Middle frontal gyrus (tissue), 1 donor: ENCODE data around the gene GH1.
"Not testable (repeated sequence)": the region's sequence is repeated elsewhere in the genome, so short reads cannot be mapped to it uniquely, and the experiment has no call there.

Experiments used
- DNase-seq: peaks from one replicate; pipeline ENCODE4 v3.0.0-alpha.2; 2015; ENCODE audit warnings: low spot score; ENCODE audit errors: extremely low spot score

GH1 gene

DNA sequence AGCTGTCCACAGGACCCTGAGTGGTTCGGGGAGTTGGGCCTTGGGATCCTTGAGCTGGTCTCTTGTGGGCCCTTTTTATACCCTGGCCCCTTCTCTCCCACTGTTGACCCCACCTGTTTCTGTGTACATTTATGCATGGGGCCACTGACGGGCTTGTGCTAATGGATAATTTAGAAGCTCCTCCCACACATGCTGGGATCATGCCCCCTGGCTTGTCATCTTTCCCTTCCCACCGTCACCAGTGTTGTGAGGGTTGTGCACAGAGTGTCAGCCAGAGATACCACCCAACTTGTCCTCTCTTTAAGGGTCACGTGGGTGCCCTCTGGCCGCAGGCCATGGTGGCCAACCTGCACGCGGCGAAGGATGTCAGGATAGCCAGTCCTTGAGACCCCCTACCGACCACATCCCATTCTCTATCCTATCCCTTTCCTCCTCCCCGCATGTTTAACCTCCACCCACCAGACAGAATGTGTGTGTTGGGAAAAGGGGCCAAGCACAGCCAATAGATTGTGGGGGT, at the start of gene GH1:
GH1 (minus strand) TSS at position 51 of the 517 bp plus-strand sequence. CDS start 63 bp downstream, outside the sequence.
- not testable (repeated sequence) for DNase-seq

GRCh38 chr17:63967953-63968352, 49.3 kb upstream of the GH1 start:
- DNase-seq: no peak

GRCh38 chr17:63966646-63967264, 48.1 kb upstream of the GH1 start:
- no peak for DNase-seq

GRCh38 chr17:63963123-63963522, 44.5 kb upstream of the GH1 start:
- no peak for DNase-seq

- no peak for DNase-seq
These were observed 43.7 kb upstream of the GH1 start for GRCh38 chr17:63962298-63962744.

GRCh38 chr17:63961355-63962212, 42.9 kb upstream of the GH1 start:
- no peak for DNase-seq

- no peak for DNase-seq
These were observed 41.8 kb upstream of the GH1 start for GRCh38 chr17:63960430-63960829.

DNA sequence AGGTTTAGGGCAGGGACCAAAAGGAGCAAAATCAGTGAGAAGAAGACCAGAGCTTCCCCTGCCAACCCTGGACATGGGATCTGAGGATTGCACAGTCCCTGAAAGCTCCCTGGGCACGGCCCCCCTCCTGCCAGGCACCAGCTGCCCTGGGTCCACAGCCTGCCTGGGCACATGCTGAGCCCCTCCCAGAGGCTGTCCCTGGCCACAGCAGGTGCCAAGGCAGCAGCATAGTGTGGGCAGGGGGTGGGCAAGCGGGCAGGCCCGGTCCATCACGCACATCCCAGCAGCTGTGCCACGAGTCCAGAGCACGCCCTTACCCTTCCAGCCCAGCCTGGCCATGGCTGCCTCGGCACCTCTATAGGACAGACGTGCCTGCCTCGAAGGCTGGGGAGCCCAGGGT, 41.4 kb upstream of the GH1 start:
- DNase-seq: no peak

DNA sequence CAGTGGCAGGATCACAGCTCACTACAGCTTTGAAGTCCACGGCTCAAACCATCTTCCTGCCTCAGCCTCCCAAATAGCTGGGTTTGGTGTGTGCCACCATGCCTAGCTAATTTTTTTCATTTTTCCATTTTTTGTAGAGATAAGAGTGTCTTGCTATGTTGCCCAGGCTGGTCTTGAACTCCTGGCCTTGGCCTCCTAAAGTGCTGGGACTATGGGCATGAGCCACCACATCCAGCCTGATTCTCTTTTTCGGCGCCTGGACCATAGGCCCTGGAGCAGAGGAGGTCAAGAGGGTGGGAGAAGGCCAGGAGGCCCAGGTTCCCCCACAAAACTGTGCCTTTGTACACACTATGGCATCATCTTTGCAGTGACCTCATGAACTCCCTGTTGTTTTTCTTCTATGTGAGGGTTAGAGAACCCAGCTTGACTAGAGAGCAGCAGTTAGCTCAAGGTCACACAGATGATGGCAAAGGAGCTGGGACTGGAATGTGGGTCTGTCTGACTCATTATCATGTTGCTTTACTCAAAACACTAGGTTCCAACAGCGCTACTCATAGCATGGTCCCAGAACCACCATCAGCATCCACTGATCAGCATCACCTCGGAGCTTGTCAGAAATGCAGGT, 37.8 kb upstream of the GH1 start:
- no peak for DNase-seq

- no peak for DNase-seq
These were observed 37.2 kb upstream of the GH1 start for GRCh38 chr17:63955791-63956190.

GRCh38 chr17:63955232-63955631, 36.6 kb upstream of the GH1 start:
- DNase-seq: no peak

- DNase-seq: no peak
These were observed 35.9 kb upstream of the GH1 start for GRCh38 chr17:63954402-63955063.

DNA sequence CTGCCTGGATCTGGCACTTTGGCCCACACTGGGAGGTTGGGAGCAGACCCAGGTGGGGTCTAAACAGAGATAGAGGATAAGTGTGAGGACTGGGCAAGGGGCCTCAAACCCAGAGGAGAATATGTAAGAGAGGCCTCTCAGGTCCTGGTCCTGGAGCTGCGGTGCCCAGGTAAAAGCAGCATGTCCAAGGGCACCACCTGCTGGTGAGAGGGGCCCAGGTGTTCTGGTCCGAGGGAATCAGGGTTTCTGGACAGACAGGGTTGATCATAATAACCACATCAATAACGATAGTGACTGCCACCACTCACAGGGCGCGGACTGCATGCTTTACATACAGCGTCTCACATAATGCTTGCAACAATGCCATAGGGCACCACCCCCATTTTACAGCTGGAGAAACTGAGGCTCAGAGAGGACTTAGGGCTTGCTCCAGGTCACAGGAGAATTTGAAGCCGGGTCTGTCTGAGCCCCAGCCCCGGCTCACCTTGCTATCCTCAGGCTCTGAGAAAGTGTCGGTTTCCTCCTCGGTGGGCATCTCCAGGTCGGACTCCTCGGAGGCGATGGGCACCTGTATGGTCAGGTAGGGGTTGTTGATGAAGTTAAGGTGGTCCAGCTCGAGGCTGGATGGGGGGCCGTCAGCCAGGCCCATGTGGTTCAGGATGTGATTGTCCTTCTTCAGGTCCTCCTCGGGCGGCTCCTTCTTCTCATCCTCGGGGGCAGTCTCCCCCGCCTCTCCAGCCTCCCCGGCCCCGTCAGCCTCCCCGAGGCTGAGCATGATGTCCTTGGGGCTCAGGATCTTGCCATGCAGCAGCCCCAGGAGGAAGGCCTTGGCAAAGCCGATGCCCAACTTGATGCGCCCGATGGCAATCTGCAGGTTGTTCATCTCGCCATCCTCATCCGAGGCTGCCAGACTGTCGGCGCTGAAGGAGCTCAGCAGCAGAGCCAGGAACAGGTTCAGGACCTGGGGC, 32.6 kb upstream of the GH1 start:
- DNase-seq: no peak

- no peak for DNase-seq
These were observed 31.1 kb upstream of the GH1 start for GRCh38 chr17:63949576-63950250.

DNA sequence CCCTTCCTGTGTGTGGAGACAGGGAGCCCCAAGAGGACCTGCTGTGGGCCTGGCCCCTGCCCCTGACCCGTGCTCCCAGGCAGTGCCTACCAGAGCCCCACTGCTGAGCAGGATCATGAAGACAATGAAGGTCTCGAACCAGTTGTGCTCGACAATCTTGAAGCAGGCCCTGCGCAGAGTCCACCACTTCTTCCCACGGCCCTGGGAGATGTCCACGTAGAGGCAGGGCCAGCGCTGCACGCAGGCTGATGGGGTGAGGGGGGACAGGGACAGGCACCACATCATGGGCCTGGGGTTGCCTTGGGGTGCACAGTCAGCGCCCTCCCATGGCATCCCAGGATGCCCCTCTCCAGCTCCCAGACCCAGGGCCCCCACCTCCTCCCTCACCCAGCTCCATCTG, 29.9 kb upstream of the GH1 start:
- no peak for DNase-seq

- no peak for DNase-seq
These were observed 29.2 kb upstream of the GH1 start for GRCh38 chr17:63947711-63948330.

DNA sequence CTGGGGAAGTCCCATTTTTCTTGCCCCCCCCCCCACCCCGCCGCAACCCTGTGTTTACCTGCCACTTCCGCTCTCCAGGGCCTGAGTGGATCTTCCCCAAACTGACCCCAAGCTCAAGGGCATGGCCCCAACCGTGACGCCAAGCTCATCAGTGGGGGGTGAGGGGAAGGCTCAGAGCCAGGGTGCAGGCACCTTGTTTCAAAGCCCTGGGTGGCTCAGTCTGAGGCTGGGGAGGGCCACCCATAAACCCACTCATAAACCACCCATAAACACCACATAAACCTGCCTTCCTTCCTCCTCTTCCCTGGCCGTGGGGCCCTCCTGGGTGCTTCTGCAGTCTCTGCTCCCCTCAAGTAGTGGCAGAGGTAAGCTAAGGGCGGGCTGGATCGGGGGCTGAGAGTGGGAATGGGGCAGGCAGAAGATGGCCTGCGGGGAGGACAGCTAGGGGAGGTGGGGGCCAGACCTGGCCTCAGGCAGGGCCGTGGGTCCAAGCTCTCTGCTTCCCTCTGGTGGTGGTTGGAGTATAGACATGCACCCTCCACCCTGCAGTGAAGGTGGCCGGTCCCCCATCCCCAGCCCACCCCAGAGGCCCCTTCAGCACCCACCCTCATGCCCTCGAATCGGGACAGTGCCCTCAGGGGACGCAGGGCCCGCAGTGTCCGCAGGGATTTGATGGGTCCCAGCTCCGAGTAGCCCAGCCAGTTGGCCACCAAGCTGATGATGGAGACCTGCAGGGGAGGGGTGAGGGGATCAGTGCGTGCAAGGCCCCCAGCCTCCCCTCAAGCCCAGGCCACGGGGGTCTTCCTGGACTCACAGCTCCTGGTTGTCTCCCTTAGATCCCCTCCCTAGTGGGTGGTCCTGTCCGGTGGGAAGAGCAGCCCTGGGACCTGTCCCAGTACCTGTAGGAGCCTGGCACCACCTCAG, 28.1 kb upstream of the GH1 start:
- DNase-seq: no peak

GRCh38 chr17:63945784-63946439, 27.3 kb upstream of the GH1 start:
- DNase-seq: no peak
